ENCODE data around the gene GALNT13. TPM values are rescaled to one million over a fixed set of nuclear protein-coding genes. Genes with fewer than 3 reads are reported as not detected.

The GALNT13 gene
- total and polyA plus RNA-seq, 2 donors (not counting 1 experiment from before 2014, with no cell fraction given) = not detected

- ATAC-seq (ENCODE audit: low read depth) (no peak), DNase-seq (no peak)
- intact Hi-C loops (cut with micrococcal nuclease) = no loop called here
- WGBS (ENCODE audit: insufficient coverage) = no CpG with 5 or more reads among the region's 2 CpGs
- TF ChIP-seq CTCF (IDR thresholded peaks at IDR 0.05) = no peak
- no peak for TF ChIP-seq EZH2 (IDR thresholded peaks at IDR 0.05; ENCODE audit: borderline replicate concordance, insufficient read depth, low read depth, low read length, poor library complexity, severe bottlenecking)
- H3K4me1 Mint-ChIP-seq = no peaks in the 10 kb centered on the region
- no peak overlapping the region for H2AFZ ChIP-seq (ENCODE audit: insufficient read depth, low read depth, low read length, poor library complexity, severe bottlenecking)
- H4K20me1 ChIP-seq (ENCODE audit: control insufficient read depth, insufficient read depth, low read length, poor library complexity, severe bottlenecking) = no peaks in the 10 kb centered on the region
- H3K4me3 Mint-ChIP-seq = no peak overlapping the region
- no peaks in the 10 kb centered on the region for H3K4me1 ChIP-seq (ENCODE audit: control insufficient read depth in 2 of 2, insufficient read depth in 2 of 2, low read length in 2 of 2)
- no peaks in the 10 kb centered on the region for H3K79me2 ChIP-seq (ENCODE audit: control insufficient read depth, insufficient read depth, low read length)
- no peak overlapping the region for H3K4me2 ChIP-seq (replicated peaks; ENCODE audit: low read depth, low read length, poor library complexity, severe bottlenecking)
- H3K27me3 Mint-ChIP-seq = no peaks in the 10 kb centered on the region
- no peak overlapping the region for H3K4me3 ChIP-seq (ENCODE audit: control extremely low read depth in 1 of 5, extremely low read depth in 1 of 5, insufficient read depth in 1 of 5, low read depth in 2 of 5, low read length in 4 of 5)
- no peaks in the 10 kb centered on the region for H3K9me3 ChIP-seq (ENCODE audit: control extremely low read depth in 1 of 3, control insufficient read depth in 2 of 3, insufficient read depth in 1 of 3, low read length in 2 of 3)
- no peaks in the 10 kb centered on the region for H3K27me3 ChIP-seq (replicated peaks in 1 of 4; ENCODE audit: control extremely low read depth in 1 of 4, control insufficient read depth in 3 of 4, insufficient read depth in 4 of 4, low read length in 3 of 4)
- H3K27ac ChIP-seq (ENCODE audit: low read length in 2 of 2) = no peak overlapping the region
- H3K9me3 Mint-ChIP-seq (ENCODE audit: insufficient read depth) = peaks cover 2% of the 10 kb centered on the region
- no peak overlapping the region for H3K9ac ChIP-seq (ENCODE audit: low read length)
- no peak overlapping the region for H3K27ac Mint-ChIP-seq
- CTCF ChIA-PET = no interaction called here
- POLR2A ChIA-PET = no interaction called here
- no peaks in the 10 kb centered on the region for H3K36me3 ChIP-seq (replicated peaks in 1 of 2; ENCODE audit: control extremely low read depth in 1 of 2, control insufficient read depth in 1 of 2, extremely low read depth in 1 of 2, insufficient read depth in 2 of 2, low read length in 1 of 2)
Measured at GRCh38 chr2:154368153-154368552, 496.4 kb downstream of the GALNT13 start.

- H3K27me3 ChIP-seq (replicated peaks in 1 of 4; ENCODE audit: control extremely low read depth in 1 of 4, control insufficient read depth in 3 of 4, insufficient read depth in 4 of 4, low read length in 3 of 4) = no peaks in the 10 kb centered on the region
- no peak overlapping the region for H3K4me2 ChIP-seq (replicated peaks; ENCODE audit: low read depth, low read length, poor library complexity, severe bottlenecking)
- H3K4me3 ChIP-seq (ENCODE audit: control extremely low read depth in 1 of 5, extremely low read depth in 1 of 5, insufficient read depth in 1 of 5, low read depth in 2 of 5, low read length in 4 of 5) = no peak overlapping the region
- intact Hi-C loops (cut with micrococcal nuclease) = no loop called here
- H3K9me3 ChIP-seq (ENCODE audit: control extremely low read depth in 1 of 3, control insufficient read depth in 2 of 3, insufficient read depth in 1 of 3, low read length in 2 of 3) = no peaks in the 10 kb centered on the region
- ATAC-seq (ENCODE audit: low read depth) (no peak), DNase-seq (no peak)
- Mint-ChIP-seq H3K27me3 (no peaks in the 10 kb centered on the region), H3K4me1 (no peaks in the 10 kb centered on the region), H3K4me3 (no peak overlapping the region), H3K9me3 (ENCODE audit: insufficient read depth) (peaks cover 2% of the 10 kb centered on the region), H3K27ac (no peak overlapping the region)
- CTCF ChIA-PET = no interaction called here
- H3K27ac ChIP-seq (ENCODE audit: low read length in 2 of 2) = no peak overlapping the region
- no peaks in the 10 kb centered on the region for H3K79me2 ChIP-seq (ENCODE audit: control insufficient read depth, insufficient read depth, low read length)
- no peak for TF ChIP-seq CTCF (IDR thresholded peaks at IDR 0.05)
- TF ChIP-seq EZH2 (IDR thresholded peaks at IDR 0.05; ENCODE audit: borderline replicate concordance, insufficient read depth, low read depth, low read length, poor library complexity, severe bottlenecking) = no peak
- POLR2A ChIA-PET = no interaction called here
- H3K4me1 ChIP-seq (ENCODE audit: control insufficient read depth in 2 of 2, insufficient read depth in 2 of 2, low read length in 2 of 2) = no peaks in the 10 kb centered on the region
- H3K9ac ChIP-seq (ENCODE audit: low read length) = no peak overlapping the region
- H2AFZ ChIP-seq (ENCODE audit: insufficient read depth, low read depth, low read length, poor library complexity, severe bottlenecking) = no peak overlapping the region
- H4K20me1 ChIP-seq (ENCODE audit: control insufficient read depth, insufficient read depth, low read length, poor library complexity, severe bottlenecking) = no peaks in the 10 kb centered on the region
- H3K36me3 ChIP-seq (replicated peaks in 1 of 2; ENCODE audit: control extremely low read depth in 1 of 2, control insufficient read depth in 1 of 2, extremely low read depth in 1 of 2, insufficient read depth in 2 of 2, low read length in 1 of 2) = no peaks in the 10 kb centered on the region
Measured at GRCh38 chr2:154370873-154371272, 499.2 kb downstream of the GALNT13 start.
